ENCODE data around the gene KHK.
A peak's percentile ranks its signal among the peaks of the same experiment; 100 is the strongest.

KHK gene

DNA sequence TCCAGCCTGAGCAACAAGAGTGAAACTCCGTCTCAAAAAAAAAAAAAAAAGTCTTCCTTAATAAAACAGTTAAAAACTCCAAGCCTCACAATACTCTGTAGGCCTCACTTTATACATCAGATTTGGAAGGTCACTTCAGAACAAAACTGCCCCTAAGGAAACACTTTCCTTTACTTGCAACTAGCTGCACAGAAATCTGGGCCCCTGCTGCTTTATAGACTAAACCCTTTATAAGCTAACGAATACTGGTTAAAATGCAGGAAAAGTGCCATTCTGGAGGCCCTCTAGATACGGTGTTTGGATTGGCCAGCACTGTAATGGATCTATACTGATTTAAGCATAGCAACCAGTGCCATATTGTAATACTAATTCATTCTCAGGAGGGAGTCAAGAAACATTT lies 38.5 kb downstream of the KHK start:
- FAIRE-seq (no peak), DNase-seq (ENCODE audit: insufficient read length, low spot score) (no peak)

DNA sequence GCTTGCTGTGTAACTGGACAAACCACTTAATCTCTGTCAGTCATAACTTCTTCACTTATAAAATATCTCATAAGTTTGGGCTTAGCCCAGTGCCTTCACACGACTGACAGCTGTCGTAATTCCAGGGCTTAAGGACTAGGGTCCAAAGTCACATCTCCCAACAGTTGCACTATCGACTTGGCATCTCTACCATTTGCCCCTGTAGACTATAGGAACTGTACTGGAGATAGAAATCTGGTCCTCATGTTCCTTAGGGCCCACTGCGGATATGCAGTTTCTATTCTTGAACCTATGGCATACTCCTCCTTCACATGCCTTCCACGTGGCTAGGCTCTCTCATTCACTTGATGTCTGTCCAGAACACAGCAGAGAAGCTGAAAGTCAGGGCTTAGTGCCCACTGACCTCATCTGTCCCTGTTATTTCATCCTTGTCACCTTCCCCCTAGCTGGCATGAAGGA lies 39.7 kb downstream of the KHK start:
- no peak for DNase-seq (ENCODE audit: insufficient read length, low spot score)
- no peak for FAIRE-seq

DNA sequence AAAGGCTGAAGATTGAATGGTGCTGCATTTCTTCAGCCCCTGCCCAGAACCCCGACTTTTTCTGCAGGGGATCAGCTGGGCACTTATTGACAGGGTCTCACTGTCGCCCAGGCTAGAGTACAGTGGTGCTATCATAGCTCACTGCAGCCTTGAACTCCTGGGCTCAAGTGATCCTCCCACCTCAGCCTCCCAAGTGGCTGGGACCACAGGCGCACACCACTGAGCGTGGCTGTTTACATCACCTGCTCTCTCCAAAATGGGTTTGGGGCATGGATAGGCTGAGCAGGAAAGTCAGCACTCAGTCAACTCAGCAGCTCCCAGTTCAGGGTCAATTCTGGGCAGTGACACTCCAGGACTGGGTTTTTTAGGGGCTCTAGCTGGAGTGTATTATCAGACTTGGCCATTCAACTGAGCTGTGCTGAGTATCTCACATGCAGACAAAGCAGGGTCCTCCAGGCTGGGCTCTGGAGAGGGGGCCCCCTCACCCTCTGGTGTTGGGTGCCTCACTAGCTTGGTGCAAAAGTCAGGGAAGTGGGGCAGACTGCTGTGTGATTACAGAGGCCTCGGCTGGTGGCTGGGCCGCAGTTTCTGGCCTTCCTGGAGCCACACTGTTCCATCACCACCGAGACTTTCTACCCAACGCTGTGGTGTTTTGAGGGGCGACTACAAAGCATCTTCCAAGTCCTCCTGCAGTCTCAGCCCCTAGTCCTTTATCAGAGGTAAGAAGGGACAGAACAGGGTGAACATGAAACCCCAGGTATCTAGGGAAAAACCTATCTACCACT lies 41.5 kb downstream of the KHK start:
- no peak for DNase-seq (ENCODE audit: insufficient read length, low spot score)
- no peak for FAIRE-seq

DNA sequence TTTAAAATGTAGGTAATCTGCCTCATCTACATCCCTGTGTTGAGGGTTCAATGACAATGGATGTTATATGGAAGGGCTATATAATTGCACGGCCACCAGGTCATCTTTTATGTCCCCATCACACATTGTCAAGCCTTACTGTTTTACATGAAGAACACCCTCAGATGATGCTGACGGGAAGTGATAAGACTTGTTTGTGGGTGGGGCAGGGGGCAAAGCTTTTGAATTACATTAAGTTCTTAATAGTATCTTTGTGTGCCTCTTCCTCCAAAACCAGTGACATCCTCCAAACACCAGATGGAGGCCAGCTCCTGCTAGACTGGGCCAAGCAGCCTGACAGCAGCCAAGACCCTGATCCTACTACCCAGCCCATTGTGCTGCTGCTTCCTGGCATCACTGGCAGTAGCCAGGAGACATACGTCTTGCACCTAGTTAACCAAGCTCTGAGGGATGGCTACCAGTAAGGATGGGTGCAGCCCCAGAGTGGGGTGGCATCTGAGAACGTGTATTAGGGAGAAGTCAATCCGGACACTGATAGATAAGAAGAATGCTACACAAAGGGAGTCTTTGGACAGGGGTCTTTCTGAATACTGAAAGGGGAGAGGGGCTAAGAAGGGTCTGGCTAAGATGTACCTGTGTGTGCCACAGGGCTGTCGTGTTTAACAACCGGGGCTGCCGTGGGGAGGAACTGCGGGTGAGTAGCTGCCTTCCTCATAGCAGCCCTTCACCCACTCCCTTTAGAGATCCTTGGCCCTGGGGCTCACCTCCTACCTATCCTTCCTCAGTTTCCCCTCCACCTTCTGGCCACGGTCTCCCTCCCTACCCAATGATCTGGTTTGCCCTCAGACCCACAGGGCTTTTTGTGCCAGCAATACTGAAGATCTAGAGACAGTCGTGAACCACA lies 42.3 kb downstream of the KHK start:
- FAIRE-seq: no peak
- no peak for DNase-seq (ENCODE audit: insufficient read length, low spot score)

DNA sequence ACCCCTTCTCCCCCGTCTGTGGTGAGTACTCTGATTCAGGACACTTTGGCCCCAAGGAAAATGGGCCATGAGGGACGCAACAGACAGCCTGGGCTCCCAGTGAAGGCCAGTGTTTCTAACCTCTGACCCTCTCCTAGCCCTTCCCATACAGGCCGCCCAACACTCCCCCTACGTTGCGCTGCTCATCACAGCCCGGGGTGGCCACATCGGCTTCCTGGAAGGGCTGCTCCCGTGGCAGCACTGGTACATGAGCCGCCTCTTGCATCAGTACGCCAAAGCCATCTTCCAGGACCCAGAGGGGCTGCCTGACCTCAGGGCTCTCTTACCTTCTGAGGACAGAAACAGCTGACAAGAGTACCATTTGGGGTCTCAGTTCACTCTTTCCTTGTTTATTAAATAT lies 43.8 kb downstream of the KHK start:
- no peak for FAIRE-seq
- no peak for DNase-seq (ENCODE audit: insufficient read length, low spot score)

DNA sequence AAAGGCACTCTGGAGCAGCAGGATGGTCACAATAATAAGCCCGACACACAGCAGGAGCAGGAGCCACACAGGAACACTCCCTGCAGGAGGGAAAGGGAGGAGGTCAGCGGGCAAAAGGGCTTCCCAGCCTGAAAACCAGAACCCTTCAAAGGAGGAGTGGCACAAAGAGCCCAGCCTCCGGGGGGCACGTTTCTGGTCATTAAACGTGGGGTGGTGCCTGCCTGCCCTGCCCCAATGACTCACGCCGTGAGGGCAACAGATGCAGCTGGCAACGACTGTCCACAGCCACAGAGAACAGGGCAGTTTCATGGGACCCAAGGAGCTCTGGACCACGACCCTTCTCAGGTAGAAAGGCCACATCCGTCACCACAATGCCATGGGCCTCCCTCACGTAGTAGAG lies 44.9 kb downstream of the KHK start:
- FAIRE-seq: no peak
- DNase-seq (ENCODE audit: insufficient read length, low spot score): no peak

DNA sequence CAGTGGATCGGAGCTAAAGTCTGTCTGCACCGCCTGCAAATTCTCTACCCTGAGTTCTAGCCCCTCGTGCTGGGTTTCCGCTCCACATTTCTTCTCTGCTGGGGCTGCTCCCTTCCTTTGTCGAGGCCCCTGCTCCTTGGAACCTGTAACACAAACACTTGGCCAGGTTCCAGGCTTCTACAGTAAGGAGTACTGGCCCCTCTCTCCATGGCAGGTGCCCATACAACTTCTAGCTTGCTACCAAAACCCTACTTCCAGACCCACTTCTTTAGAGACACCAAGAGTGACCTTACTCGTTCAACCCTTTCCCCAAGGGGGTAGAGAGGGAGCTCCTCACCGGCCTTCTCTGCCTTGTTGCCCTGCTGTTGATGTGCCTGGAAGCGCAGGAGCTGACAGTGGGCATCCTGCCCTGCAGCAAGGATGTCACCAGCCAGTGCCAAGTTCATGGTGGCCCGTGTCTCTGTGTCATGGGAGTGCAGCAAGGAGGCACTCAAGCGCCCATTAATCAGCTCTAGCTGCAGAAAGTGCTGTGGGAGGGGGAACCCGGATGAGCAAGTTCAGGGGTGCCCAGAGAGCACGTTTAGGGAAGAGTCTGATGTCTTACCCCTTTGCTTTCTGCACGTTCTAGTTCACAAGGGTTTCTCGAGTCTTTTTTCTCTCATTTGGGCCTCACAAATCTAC lies 46.8 kb downstream of the KHK start:
- DNase-seq (ENCODE audit: insufficient read length, low spot score): no peak
- FAIRE-seq: no peak

DNA sequence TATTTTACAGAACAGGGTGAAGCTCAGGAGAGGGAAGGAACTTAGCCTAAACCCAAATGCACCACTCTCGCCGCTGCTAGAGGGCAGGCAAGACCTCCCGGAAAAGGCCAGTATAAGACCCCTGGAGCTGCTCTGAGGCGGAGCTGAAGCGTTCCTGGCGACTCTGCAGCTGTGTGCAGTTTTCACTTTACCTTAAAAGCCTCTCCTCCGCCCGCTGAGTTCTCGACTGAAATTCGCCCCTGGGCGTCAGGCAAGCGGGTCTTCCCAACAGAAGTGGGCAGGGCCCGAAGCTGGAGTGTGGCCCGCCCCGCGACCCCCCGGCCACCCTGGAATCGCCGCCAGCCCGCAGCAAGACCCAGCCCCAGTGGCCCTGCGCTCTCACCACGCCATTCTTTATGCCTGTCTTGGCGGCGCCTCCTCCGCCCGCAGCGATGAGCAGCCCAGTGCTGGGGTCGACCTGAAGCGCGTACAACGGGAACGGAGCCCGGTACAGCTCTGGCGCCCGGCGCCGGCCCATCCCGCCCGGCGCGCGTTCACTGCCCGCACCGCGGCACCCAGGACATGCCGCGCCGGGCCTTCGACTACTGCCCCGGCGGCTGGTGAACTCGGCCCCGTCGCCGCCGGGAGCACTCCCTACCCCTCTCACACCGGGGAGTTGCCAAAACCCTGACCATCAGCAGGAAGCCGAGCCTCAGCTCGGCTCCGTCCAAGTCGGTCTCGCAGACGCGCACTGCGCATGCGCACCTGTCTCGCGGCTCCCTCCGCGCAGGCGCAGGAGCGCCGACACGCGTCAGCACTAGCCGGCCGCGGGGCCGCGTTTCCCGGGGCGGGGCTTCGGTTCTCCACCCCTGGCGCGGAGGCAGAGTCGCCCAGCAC lies 47.6 kb downstream of the KHK start, which contains the start of gene PREB:
Gene PREB, minus strand, starts transcription at position 732 of the 876 bp plus-strand sequence. Its CDS starts 215 bp downstream, at position 517.
- DNase-seq (ENCODE audit: insufficient read length, low spot score) (peak; percentile 99), FAIRE-seq (peak; percentile 99)

DNA sequence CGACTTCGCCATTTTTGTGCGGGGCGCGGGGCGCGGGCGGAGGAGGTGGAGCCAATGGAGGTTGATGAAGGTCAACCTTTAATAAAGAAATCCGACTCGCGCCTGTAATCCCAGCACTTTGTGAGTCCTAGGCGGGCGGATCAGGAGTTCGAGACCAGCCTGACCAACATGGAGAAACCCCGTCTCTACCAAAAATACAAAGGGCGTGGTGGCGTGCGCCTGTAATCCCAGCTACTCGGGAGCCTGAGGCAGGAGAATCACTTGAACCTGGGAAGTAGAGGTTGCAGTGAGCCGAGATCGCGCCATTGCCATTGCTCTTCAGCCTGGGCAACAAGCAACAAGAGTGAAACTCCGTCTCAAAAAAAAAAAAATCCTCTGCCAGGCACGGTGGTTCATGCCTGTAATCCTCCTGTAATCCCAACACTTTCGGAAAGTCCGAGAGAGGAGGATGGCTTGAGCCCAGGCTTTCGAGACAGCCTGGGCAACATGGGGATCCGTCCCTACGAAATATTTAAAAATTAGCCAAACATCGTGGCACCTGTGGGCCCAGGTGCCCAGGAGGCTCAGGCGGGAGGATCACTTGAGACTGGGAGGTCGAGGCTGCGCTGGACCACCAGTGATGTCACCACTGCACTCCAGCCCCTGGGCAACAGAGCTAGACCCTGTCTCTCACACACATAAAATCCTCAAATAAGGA lies 48.4 kb downstream of the KHK start:
- DNase-seq (ENCODE audit: insufficient read length, low spot score) (no peak), FAIRE-seq (no peak)

DNA sequence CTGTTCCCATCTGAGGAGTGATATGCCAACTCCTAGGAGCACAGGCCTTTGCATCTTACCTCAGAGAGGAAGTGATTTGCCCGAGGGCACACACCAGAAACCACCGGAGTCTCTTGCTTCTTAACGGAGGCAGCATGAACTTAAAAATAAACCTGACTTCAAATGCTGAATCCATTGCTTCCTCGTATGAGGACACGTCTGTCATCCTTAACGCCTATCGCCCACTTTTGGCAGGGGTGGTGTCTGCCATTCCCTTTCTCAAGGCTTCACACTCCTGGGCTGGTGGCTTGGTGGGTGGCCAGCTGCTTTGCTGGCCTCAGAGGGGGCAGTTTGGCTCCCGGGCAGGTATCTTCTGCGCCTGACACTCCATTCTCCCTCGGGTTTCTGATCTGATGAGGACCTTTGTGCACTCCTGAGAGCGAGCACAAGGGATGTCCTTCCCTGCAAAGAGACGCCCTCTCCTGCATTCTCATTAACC lies 48.9 kb downstream of the KHK start:
- FAIRE-seq (no peak), DNase-seq (ENCODE audit: insufficient read length, low spot score) (no peak)

DNA sequence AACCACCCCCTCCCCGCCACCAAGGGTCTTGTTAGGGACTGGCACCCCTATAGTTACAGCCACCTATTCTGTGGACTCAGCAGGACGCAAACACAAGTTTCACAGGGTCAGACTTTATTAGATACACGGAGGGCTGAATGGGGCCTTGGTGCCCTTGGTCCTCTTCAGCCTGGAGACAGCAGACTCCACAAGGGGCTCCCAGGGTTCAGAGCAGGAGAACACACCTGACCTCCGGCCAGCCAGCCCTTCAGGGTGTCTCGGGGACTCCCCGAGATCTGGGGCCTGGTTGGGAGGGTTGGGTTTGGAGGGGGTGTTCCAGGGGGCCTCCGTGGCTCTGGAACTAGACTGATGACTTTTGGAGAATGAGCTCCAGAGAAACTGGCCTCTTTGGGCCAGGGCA lies 50.2 kb downstream of the KHK start:
- FAIRE-seq (no peak), DNase-seq (ENCODE audit: insufficient read length, low spot score) (no peak)

DNA sequence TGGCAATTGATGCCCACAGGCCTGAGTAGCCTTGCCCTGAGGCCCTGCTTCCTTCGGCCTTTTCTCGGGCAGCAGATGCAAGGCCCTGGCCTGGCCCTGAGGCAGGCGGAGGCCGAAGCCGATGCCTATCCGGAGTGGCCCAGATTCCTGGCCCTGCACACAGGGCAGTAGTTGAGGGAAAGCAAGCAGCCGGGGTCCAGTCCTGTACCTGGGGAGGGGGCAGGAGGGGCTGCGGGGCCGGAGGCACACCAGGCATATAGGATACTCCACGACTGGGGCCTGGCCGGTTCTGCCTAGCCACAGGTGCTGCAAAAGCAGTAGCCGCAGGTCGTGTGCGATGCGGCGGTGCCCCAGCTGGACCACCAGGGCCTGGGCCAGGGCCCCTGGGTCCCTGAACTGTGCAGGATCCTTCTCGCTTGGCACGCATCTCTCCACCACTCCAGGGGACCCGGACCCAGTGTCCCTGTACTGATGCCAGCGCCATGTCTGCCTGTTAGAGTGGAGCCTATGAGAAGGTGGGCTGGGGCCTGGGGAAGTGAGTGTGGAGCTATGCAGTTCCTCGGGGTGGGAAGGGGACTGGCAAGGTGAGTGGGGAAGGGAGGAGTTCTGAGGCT lies 50.9 kb downstream of the KHK start:
- no peak for DNase-seq (ENCODE audit: insufficient read length, low spot score)
- FAIRE-seq: no peak

DNA sequence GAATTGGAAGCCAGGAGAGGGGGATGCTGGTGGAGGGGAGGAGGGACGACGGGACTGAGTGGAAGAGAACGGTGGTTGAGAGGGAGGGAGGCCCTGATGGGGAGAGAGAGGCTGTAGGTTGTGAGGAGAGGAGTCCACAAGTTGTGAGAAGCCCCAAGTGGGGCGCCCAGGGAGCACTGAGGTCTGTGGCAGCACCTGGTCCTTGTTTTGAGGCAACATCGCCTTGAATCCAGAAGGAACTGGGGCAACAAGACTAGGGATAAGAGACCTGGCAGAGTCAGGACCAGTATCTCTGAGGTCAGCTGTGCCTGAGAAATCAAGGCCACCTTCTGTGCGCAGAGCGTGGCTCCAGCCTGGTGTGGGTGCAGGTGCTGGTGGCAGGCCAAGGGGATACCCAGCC lies 51.5 kb downstream of the KHK start:
- FAIRE-seq (no peak), DNase-seq (ENCODE audit: insufficient read length, low spot score) (no peak)

DNA sequence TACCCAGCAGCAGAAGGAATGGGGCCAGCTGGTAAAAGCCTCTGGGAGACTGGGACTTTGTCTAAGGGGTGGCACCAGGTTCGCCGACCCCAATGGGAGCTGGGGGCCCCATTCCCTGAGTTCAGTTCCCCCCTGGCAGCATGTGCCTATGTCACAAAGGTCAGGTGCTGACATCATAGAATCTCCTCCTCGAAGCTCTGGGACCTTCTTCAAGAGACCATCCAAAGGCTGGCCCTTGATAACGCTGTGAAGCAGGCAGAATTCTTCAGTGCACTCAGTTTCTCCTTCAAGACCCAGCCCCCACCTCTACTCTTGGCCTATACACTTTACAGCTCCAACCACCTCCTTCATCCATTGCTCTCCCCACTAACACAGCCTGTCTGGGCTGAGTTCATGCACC lies 52.7 kb downstream of the KHK start, which contains the start of gene PRR30:
Gene PRR30, minus strand, starts transcription at position 101 of the 400 bp plus-strand sequence. CDS start 1,081 bp downstream, outside the sequence.
- FAIRE-seq: no peak
- DNase-seq (ENCODE audit: insufficient read length, low spot score): no peak

DNA sequence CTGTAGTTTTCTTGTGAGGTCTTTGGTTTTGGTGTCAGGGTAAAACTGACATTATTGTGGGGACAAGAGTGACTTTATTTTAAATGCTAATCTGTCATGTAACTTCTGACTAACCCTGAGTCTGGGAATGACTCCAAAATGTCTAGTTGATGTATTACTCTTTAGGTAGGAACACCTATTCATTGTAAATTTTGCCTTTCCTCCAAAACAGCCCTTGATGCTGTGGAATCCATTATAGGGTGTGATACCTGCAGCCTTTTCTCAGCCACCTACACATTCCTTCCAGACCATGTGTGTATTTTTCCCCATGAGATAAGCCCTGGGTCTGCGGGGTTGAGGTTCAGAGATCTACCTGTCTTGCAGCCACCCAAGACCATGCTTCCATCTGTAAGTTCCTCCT lies 56.7 kb downstream of the KHK start:
- FAIRE-seq (no peak), DNase-seq (ENCODE audit: insufficient read length, low spot score) (no peak)

DNA sequence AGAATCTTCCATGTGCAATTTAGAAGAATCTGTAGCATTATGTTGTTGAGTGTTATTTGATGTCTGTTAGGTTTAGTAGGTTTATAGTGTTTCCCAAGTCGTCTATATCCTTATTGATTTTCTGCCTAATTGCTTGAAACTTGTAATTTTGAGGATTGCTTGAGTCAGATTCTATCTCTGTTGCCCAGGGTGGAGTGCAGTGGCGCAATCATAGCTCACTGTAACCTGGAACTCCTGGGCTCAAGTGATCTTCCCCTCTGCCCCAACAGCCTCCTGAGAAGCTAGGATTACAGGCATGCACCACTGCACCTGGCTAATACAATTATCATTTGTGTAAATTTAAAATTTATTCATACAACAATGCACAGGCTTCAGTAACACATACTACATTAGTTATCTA lies 59.1 kb downstream of the KHK start:
- FAIRE-seq (no peak), DNase-seq (ENCODE audit: insufficient read length, low spot score) (no peak)

DNA sequence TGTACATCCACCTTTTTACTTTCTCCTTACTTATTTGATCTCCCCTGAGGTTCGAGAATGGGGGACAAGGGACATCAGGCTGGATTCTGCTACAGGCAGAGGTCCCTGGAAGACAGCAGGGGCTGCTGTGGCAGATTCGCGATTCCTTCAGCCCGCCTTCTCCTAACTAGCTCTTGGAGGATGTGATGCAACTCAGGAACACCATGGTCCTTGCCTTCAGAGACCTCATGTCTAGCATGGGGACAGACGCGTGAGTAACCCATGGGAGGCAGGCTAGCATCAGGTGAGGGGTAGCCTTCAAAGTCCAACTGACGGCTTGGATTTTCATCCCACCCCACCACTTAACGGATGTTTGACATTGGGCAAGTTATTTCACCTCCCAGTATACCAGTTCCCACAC lies 61.4 kb downstream of the KHK start:
- DNase-seq (ENCODE audit: insufficient read length, low spot score): no peak
- no peak for FAIRE-seq

DNA sequence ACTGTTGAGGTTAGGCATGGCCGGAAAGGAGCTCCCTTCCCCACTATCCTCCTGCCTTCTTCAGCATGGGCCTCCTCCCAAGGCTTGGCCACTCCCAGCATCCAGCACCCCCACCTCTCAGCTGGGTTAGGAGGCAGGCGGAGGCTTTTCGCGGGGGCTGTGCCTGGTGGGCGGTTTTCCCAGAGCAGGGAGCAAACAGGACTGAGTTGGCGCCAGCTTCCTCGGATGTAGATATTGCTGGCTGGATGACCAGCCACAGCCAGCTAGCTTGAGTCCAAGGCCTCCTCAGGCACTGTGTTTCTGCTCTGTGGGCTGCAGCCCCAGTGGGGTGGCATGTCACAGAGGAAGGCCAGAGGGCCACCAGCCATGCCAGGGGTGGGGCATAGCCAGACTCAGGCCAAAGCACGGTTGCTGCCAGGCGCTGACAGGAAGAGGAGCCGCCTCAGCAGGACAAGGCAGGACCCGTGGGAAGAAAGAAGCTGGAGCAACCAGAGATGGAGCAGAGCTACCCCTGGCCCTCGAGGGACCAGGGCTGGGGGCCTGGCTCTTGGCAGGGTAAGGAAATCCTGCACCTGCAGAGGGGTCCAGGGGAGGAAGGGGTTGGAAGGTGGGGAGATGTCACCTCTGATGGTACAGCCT lies 62.3 kb downstream of the KHK start, which contains the start of gene TCF23:
Gene TCF23, plus strand, starts transcription at position 204 of the 639 bp plus-strand sequence. Its CDS starts 130 bp downstream, at position 334.
- FAIRE-seq (no peak), DNase-seq (ENCODE audit: insufficient read length, low spot score) (no peak)
